Measurements from ENCODE around the gene ESAM. TPM values are rescaled to one million over a fixed set of nuclear protein-coding genes. Genes with fewer than 3 reads are reported as not detected.

ESAM gene
- polyA plus RNA-seq, 4 donors, result 0.67 to 38.3 (median 6.9) TPM

DNA sequence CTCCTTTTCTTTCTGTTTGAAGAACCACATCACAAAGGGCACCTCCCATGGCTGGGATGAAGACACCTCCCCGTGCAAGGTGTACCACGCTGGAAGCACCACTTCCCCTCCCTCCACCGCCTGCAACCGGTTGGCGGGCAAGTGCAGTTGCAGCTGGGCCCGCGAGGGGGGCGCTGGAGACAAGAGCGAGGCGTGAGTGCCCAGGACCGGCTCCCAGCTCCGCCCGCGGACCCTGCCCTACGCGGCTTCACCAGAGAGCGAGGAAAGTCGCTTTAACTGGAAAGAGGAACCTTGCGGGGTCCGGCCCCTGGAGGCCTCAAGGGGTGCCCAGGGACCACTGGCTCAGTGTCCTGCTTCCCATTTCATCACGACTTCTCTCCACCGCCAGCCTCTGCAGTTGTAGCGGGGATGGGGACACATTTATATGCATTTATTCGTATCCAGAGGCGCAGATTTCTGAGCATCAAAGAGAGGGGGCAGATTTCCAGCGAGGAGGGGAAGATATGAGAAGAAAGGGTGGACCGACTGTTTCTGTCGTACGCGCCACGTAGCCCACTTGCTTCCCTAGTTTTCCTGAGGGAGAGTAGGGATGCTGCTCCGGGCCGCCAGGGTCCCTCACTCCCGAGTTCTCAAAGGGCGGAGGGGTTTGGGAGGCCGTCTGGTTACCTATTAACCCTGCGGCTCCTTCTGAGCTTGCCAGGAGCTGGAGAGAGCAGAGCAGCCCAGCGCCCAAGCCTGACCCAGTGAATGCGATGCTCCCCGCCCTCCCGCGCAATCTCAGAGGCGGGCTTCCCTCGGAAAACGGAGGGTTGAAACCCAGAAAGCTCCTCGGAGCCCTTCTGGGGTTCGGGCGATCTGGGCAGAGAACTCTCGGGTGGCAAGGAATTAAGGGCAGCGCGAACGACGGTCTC lies 3.5 kb downstream of the ESAM start:
- H3K4me1 ChIP-seq (ENCODE audit: control insufficient read depth in 3 of 3, insufficient read depth in 2 of 3, low read depth in 1 of 3, low read length in 2 of 3), result peaks cover 0 to 40% (median 4%) of the 10 kb centered on the region in 3 donors
- H3K36me3 ChIP-seq (ENCODE audit: control insufficient read depth in 3 of 3, insufficient read depth in 2 of 3, low read depth in 1 of 3, low read length in 3 of 3), result no peaks in the 10 kb centered on the region
- 2 to 10% (median 7%) methylated on average over 52 to 53 of the region's 53 CpGs for WGBS, 3 donors
- FAIRE-seq (no peak), DNase-seq (peak; percentile 85 to 92)
- peak overlapping the region in 2 of 3 donors; percentile 18 to 30 for H3K4me3 ChIP-seq (ENCODE audit: low read depth in 1 of 3, low read length in 3 of 3)
- H3K9me3 ChIP-seq (ENCODE audit: control insufficient read depth in 2 of 2, insufficient read depth in 1 of 2, low read depth in 1 of 2, low read length in 1 of 2), result peaks cover 0 to 6% of the 10 kb centered on the region in 2 donors
- peaks cover 0 to 88% (median 15%) of the 10 kb centered on the region in 3 donors for H3K27me3 ChIP-seq (ENCODE audit: control insufficient read depth in 3 of 3, insufficient read depth in 3 of 3, low read length in 3 of 3)
- H3K27ac ChIP-seq (ENCODE audit: low read depth in 1 of 3, low read length in 2 of 3), result peak overlapping the region in 2 of 3 donors; percentile 38 to 72

DNA sequence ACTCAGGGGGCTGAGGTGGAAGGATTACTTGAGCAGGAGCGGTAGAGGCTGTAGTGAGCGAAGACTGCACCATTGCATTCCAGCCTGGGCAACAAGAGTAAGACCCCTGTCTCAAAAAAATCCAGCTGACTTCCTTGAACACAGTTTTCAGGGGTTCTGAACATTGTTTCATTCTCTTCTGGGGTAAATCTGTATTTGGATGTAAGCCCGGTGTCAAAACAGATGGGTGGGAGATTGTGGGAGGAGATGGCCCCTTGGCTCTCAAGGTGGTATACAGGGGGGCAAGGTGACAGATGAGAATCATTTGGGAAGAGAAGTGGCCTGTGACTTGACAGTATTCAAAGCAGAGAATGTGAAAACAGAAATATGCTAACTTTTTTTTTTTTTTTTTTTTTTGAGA lies 4.8 kb downstream of the ESAM start:
- H3K36me3 ChIP-seq (ENCODE audit: control insufficient read depth in 3 of 3, insufficient read depth in 2 of 3, low read depth in 1 of 3, low read length in 3 of 3), result no peaks in the 10 kb centered on the region
- H3K27me3 ChIP-seq (ENCODE audit: control insufficient read depth in 3 of 3, insufficient read depth in 3 of 3, low read length in 3 of 3), result peaks cover 0 to 91% (median 15%) of the 10 kb centered on the region in 3 donors
- H3K27ac ChIP-seq (ENCODE audit: low read depth in 1 of 3, low read length in 2 of 3), result no peak overlapping the region
- DNase-seq (no peak), FAIRE-seq (no peak)
- H3K4me3 ChIP-seq (ENCODE audit: low read depth in 1 of 3, low read length in 3 of 3), result no peak overlapping the region
- peaks cover 0 to 35% (median 2%) of the 10 kb centered on the region in 3 donors for H3K4me1 ChIP-seq (ENCODE audit: control insufficient read depth in 3 of 3, insufficient read depth in 2 of 3, low read depth in 1 of 3, low read length in 2 of 3)
- WGBS, 3 donors, result 55 to 75% (median 63%) methylated on average over 3 of the region's 3 CpGs
- H3K9me3 ChIP-seq (ENCODE audit: control insufficient read depth in 2 of 2, insufficient read depth in 1 of 2, low read depth in 1 of 2, low read length in 1 of 2), result peaks cover 0 to 6% of the 10 kb centered on the region in 2 donors

DNA sequence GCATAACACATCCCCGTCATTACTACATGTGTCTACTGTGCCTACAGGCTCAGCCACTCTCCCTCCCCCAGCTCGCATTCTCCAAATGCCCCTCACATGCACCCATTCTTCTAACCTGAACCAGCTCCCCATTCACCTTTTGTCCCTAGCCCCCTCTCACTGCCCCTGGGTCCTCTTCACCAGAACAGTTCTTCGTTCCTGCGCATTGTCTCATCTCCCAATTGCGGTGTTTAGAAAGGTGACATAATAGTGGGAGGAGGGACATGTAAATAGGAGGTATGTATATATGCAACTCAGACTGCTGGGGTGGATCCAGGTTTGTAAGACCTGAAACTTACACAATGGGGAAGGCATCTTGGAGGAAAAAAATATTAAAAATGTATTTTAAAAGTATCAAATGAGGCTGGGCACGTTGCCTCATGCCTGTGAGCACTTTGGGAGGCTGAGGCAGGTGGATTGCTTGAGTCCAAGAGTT lies 5.3 kb downstream of the ESAM start:
- Histone ChIP-seq H3K27me3 (ENCODE audit: control insufficient read depth in 3 of 3, insufficient read depth in 3 of 3, low read length in 3 of 3) (peaks cover 0 to 93% (median 15%) of the 10 kb centered on the region in 3 donors), H3K4me1 (ENCODE audit: control insufficient read depth in 3 of 3, insufficient read depth in 2 of 3, low read depth in 1 of 3, low read length in 2 of 3) (peaks cover 0 to 38% (median 2%) of the 10 kb centered on the region in 3 donors), H3K36me3 (ENCODE audit: control insufficient read depth in 3 of 3, insufficient read depth in 2 of 3, low read depth in 1 of 3, low read length in 3 of 3) (no peaks in the 10 kb centered on the region), H3K4me3 (ENCODE audit: low read depth in 1 of 3, low read length in 3 of 3) (no peak overlapping the region), H3K9me3 (ENCODE audit: control insufficient read depth in 2 of 2, insufficient read depth in 1 of 2, low read depth in 1 of 2, low read length in 1 of 2) (peaks cover 0 to 6% of the 10 kb centered on the region in 2 donors), H3K27ac (ENCODE audit: low read depth in 1 of 3, low read length in 2 of 3) (no peak overlapping the region)
- DNase-seq (no peak), FAIRE-seq (no peak)
- WGBS, 3 donors, result 51 to 79% (median 57%) methylated on average over 6 of the region's 6 CpGs

DNA sequence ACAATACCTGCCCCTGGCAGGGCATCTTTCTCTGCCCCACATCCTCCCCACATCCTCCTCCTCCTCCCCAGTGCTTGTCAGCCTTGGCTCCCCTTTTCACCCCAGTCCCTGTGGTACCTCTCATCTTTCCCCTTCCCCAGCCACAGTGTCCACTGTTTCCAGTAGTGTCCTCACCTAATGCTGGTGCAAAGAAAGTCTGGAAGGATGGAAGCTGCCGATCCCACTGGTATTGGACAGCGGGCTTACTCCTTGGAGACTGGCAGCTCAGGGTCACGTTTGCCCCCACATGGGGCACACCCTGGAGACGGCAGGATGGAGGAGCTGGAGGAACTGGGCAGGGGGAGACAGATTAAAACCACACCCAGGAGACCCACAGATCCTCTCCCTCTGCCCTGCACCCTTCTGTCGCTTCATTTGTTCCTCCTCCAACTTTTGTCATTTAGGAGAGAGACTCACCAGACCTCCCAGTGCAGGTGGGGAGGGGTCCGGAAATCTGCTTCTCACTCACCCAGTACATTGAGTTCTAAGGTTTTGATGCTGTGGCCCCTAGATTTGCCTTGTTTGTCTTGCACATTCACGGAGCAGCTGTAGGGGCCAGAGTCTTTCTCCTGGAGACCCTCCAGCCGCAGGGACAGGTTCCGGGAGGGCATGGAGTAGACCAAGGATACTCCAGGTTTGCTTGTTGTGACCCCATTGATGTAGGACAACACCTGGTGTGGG lies 5.9 kb downstream of the ESAM start:
- Histone ChIP-seq H3K4me1 (ENCODE audit: control insufficient read depth in 3 of 3, insufficient read depth in 2 of 3, low read depth in 1 of 3, low read length in 2 of 3) (peaks cover 0 to 39% (median 0%) of the 10 kb centered on the region in 3 donors), H3K9me3 (ENCODE audit: control insufficient read depth in 2 of 2, insufficient read depth in 1 of 2, low read depth in 1 of 2, low read length in 1 of 2) (peaks cover 0 to 6% of the 10 kb centered on the region in 2 donors), H3K27ac (ENCODE audit: low read depth in 1 of 3, low read length in 2 of 3) (no peak overlapping the region), H3K36me3 (ENCODE audit: control insufficient read depth in 3 of 3, insufficient read depth in 2 of 3, low read depth in 1 of 3, low read length in 3 of 3) (no peaks in the 10 kb centered on the region), H3K4me3 (ENCODE audit: low read depth in 1 of 3, low read length in 3 of 3) (no peak overlapping the region), H3K27me3 (ENCODE audit: control insufficient read depth in 3 of 3, insufficient read depth in 3 of 3, low read length in 3 of 3) (peaks cover 0 to 93% (median 13%) of the 10 kb centered on the region in 3 donors)
- 39 to 68% (median 46%) methylated on average over 9 of the region's 9 CpGs for WGBS, 3 donors
- DNase-seq, result no peak
- FAIRE-seq, result no peak

DNA sequence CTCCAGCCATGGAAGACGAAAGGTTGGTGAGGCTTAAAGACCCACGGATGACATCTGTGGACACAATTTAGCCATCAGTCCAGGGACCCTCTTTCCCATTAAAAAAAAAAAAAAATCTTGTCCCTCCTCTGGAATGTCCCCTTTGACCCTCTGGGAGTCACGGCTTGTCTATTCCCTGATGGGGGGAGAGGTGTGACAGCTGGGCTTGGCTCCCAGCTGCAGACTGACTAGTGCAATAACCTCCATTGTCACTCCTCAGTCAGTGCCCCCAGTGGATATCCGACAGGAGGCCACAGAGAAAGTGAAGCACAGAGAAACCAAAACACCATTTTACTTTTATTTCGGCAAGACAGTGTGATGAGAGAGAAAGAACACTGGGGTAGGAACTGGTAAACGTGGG lies 7.4 kb downstream of the ESAM start:
- Histone ChIP-seq H3K27ac (ENCODE audit: low read depth in 1 of 3, low read length in 2 of 3) (no peak overlapping the region), H3K4me1 (ENCODE audit: control insufficient read depth in 3 of 3, insufficient read depth in 2 of 3, low read depth in 1 of 3, low read length in 2 of 3) (peaks cover 0 to 28% (median 0%) of the 10 kb centered on the region in 3 donors), H3K36me3 (ENCODE audit: control insufficient read depth in 3 of 3, insufficient read depth in 2 of 3, low read depth in 1 of 3, low read length in 3 of 3) (no peaks in the 10 kb centered on the region), H3K27me3 (ENCODE audit: control insufficient read depth in 3 of 3, insufficient read depth in 3 of 3, low read length in 3 of 3) (peaks cover 0 to 91% (median 5%) of the 10 kb centered on the region in 3 donors), H3K4me3 (ENCODE audit: low read depth in 1 of 3, low read length in 3 of 3) (no peak overlapping the region), H3K9me3 (ENCODE audit: control insufficient read depth in 2 of 2, insufficient read depth in 1 of 2, low read depth in 1 of 2, low read length in 1 of 2) (no peaks in the 10 kb centered on the region)
- no peak for FAIRE-seq
- 72 to 82% (median 77%) methylated on average over 6 of the region's 6 CpGs for WGBS, 3 donors
- no peak for DNase-seq

DNA sequence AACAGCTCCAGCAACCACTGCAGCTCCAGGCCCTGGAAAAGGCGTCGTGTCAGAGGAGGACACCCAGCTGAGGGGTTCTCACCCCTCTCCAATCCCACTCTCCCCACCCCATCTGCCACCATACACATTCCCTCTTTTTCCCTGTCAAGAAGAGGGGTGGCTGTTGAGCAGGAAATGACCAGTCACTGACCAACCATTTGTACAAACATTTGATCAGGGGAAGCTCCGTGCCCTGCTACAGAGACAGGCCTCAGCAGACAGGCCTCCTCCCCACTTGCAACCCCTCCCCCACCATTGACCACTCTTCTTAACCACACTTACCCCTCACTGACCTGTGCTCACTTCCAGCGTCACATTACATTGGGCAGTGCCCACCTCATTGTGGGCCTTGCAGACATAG lies 7.8 kb downstream of the ESAM start:
- Histone ChIP-seq H3K27ac (ENCODE audit: low read depth in 1 of 3, low read length in 2 of 3) (no peak overlapping the region), H3K4me3 (ENCODE audit: low read depth in 1 of 3, low read length in 3 of 3) (no peak overlapping the region), H3K9me3 (ENCODE audit: control insufficient read depth in 2 of 2, insufficient read depth in 1 of 2, low read depth in 1 of 2, low read length in 1 of 2) (no peaks in the 10 kb centered on the region), H3K27me3 (ENCODE audit: control insufficient read depth in 3 of 3, insufficient read depth in 3 of 3, low read length in 3 of 3) (peaks cover 0 to 91% (median 2%) of the 10 kb centered on the region in 3 donors), H3K36me3 (ENCODE audit: control insufficient read depth in 3 of 3, insufficient read depth in 2 of 3, low read depth in 1 of 3, low read length in 3 of 3) (no peaks in the 10 kb centered on the region), H3K4me1 (ENCODE audit: control insufficient read depth in 3 of 3, insufficient read depth in 2 of 3, low read depth in 1 of 3, low read length in 2 of 3) (peaks cover 0 to 27% (median 0%) of the 10 kb centered on the region in 3 donors)
- DNase-seq (no peak), FAIRE-seq (no peak)
- WGBS, 3 donors, result 77 to 91% (median 90%) methylated on average over 4 of the region's 4 CpGs

DNA sequence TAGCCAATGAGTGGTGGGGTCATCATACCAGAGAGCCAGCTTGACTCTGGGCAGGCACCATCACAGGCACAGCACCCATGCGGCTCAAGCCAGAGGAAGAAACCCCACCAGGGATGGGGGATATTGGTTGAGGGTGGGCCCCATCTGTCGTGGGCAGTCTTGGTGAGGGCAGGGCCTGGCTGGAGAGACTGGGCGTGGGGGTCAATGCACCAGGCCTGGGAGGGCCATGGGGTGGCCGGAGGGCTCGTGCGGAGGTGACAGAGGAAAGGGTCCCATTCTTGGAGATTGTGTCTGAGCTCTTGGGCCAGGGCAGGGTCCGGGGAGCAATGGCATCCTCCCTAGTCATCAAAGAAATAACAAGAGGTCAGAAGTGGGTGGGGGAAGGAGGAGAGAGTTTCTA lies 8.5 kb downstream of the ESAM start:
- DNase-seq (no peak), FAIRE-seq (no peak)
- peaks cover 0 to 22% (median 0%) of the 10 kb centered on the region in 3 donors for H3K4me1 ChIP-seq (ENCODE audit: control insufficient read depth in 3 of 3, insufficient read depth in 2 of 3, low read depth in 1 of 3, low read length in 2 of 3)
- H3K36me3 ChIP-seq (ENCODE audit: control insufficient read depth in 3 of 3, insufficient read depth in 2 of 3, low read depth in 1 of 3, low read length in 3 of 3), result no peaks in the 10 kb centered on the region
- H3K9me3 ChIP-seq (ENCODE audit: control insufficient read depth in 2 of 2, insufficient read depth in 1 of 2, low read depth in 1 of 2, low read length in 1 of 2), result no peaks in the 10 kb centered on the region
- no peak overlapping the region for H3K4me3 ChIP-seq (ENCODE audit: low read depth in 1 of 3, low read length in 3 of 3)
- H3K27me3 ChIP-seq (ENCODE audit: control insufficient read depth in 3 of 3, insufficient read depth in 3 of 3, low read length in 3 of 3), result peaks cover 0 to 91% (median 0%) of the 10 kb centered on the region in 3 donors
- WGBS, 3 donors, result 88 to 94% (median 93%) methylated on average over 7 of the region's 7 CpGs
- H3K27ac ChIP-seq (ENCODE audit: low read depth in 1 of 3, low read length in 2 of 3), result no peak overlapping the region

DNA sequence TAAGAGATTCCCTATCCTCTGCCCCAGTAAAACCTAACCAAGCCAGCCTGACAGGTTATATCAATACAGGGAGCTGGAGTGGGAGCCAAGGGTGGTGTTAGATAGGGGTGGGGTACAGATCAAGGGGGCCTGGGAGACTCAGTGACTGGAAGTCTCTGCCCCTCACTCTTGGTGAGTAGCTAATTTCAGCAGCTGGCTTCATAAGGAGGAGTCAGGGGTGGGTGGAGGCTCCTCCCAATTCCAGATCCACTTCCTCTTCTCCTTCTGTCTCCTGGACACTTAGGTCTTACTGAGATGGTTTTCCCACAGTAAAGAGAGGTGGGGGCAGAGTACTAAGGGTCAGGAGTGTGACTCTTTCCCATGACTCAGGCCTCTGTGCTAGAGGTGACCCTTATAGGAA lies 8.9 kb downstream of the ESAM start:
- no peak for FAIRE-seq

More for the DNA sequence above, 8.9 kb downstream of the ESAM start:
- Histone ChIP-seq H3K27me3 (ENCODE audit: control insufficient read depth in 3 of 3, insufficient read depth in 3 of 3, low read length in 3 of 3) (peaks cover 0 to 91% (median 0%) of the 10 kb centered on the region in 3 donors), H3K4me1 (ENCODE audit: control insufficient read depth in 3 of 3, insufficient read depth in 2 of 3, low read depth in 1 of 3, low read length in 2 of 3) (peaks cover 0 to 17% (median 0%) of the 10 kb centered on the region in 3 donors), H3K36me3 (ENCODE audit: control insufficient read depth in 3 of 3, insufficient read depth in 2 of 3, low read depth in 1 of 3, low read length in 3 of 3) (no peaks in the 10 kb centered on the region), H3K27ac (ENCODE audit: low read depth in 1 of 3, low read length in 2 of 3) (no peak overlapping the region), H3K4me3 (ENCODE audit: low read depth in 1 of 3, low read length in 3 of 3) (no peak overlapping the region), H3K9me3 (ENCODE audit: control insufficient read depth in 2 of 2, insufficient read depth in 1 of 2, low read depth in 1 of 2, low read length in 1 of 2) (no peaks in the 10 kb centered on the region)
- no peak for DNase-seq

Data from small intestine (tissue), 7 donors.